Heart left ventricle (tissue), 16 donors: ENCODE data around the gene IFNGR1. TPM values are rescaled to one million over a fixed set of nuclear protein-coding genes. Genes with fewer than 3 reads are reported as not detected.

ENCODE experiments used
- ATAC-seq, 4 donors: fragments of 200-7000 bp; cut with Tn5 transposase; one replicate each; pipeline ENCODE4 v1.9.1; 2020 to 2022; ENCODE audit warnings: moderate library complexity in 4 of 4, mild to moderate bottlenecking in 3 of 4, moderate number of reproducible peaks in 1 of 4
- DNase-seq, 5 donors: peaks; one replicate each; pipeline ENCODE4 v3.0.0-alpha.2; 2020
- H3K27ac ChIP-seq, 12 donors: fragments of 200-600 bp; sonication (generic) in 4 of 12; one replicate each; pipeline versions ENCODE4 v1.5.0 to v1.8.0; 2016 to 2022; ENCODE audit warnings: mild to moderate bottlenecking in 2 of 12
- H3K27me3 ChIP-seq, 9 donors: fragments of 200-600 bp; sonication (generic) in 2 of 9; one replicate each; pipeline versions ENCODE4 v1.5.1 to v1.8.0; 2016 to 2022; ENCODE audit warnings: mild to moderate bottlenecking in 3 of 9
- H3K36me3 ChIP-seq, 9 donors: fragments of 200-600 bp; sonication (generic) in 2 of 9; one replicate each; pipeline versions ENCODE4 v1.5.0 to v1.8.0; 2018 to 2022; ENCODE audit warnings: mild to moderate bottlenecking in 2 of 9
- H3K4me1 ChIP-seq, 12 donors: fragments of 200-600 bp; sonication (generic) in 4 of 12; one replicate each; pipeline versions ENCODE4 v1.5.0 to v1.8.0; 2016 to 2022; ENCODE audit warnings: mild to moderate bottlenecking in 3 of 12
- H3K4me3 ChIP-seq, 12 donors: fragments of 200-600 bp; sonication (generic) in 4 of 12; one replicate each; pipeline versions ENCODE4 v1.5.0 to v1.8.0; 2017 to 2022; ENCODE audit warnings: mild to moderate bottlenecking in 9 of 12, moderate library complexity in 4 of 12
- H3K9me3 ChIP-seq, 12 donors: fragments of 200-600 bp; sonication (generic) in 4 of 12; one replicate each; pipeline versions ENCODE4 v1.5.0 to v1.8.0; 2016 to 2022; ENCODE audit warnings: mild to moderate bottlenecking in 1 of 12
- CTCF ChIP-seq, 12 donors: fragments of 200-600 bp; sonication (generic) in 4 of 12; IDR thresholded peaks; one replicate each; pipeline versions ENCODE4 v1.5.0 to v1.8.0; 2018 to 2022; ENCODE audit warnings: antibody characterized with exemption in 12 of 12, mild to moderate bottlenecking in 5 of 12
- POLR2A ChIP-seq, 2 donors: fragments of 450-650 bp; IDR thresholded peaks; one replicate each; pipeline ENCODE4 v1.6.1; 2017; ENCODE audit warnings: antibody characterized with exemption in 2 of 2, mild to moderate bottlenecking in 2 of 2, moderate library complexity in 2 of 2
- WGBS, 4 donors: extraction: QIAGEN DNeasy Blood & Tissue Kit in 2 of 4; methylation state at CpG; one replicate each; pipeline versions ENCODE4 v1.1.5 to v1.1.7; 2013 to 2018; 5-methylcytosine and 5-hydroxymethylcytosine counted together
- intact Hi-C, 10 donors: fragments of 100-400 bp; cut with DNase I; formaldehyde crosslinking; loops; one replicate each; pipeline versions ENCODE4 v1.11.1 to v1.14.2; 2022
- polyA plus RNA-seq, 2 donors: library from polyadenylated mRNA; stranded (reverse); fragments of 200-250 nt; gene quantifications; one replicate each; pipeline ENCODE4 v1.2.3, GENCODE V29; 2013
- total RNA-seq, 9 donors: library from RNA; depleted of rRNA in 2 of 9; stranded (reverse); fragments of >200 nt in 2 of 9; fragmentation: NEBNext Ultra II Directional in 3 of 9; extraction: Animal tissue kit (Norgen Biotek cat#: 25700) in 3 of 9; gene quantifications; one replicate each; pipeline versions ENCODE4 v1.1.0 to v1.2.4, GENCODE V29; 2016 to 2023
- donor health status: ischemic (EF 13 %, LVEDD 7.1; RV severe dilation, severe dysfunction).
- donor health status: healthy with polysubstance abuse.
- donor health status: DM: no; HTN: yes; CAD: no.
- donor health status: DM: no; HTN: no; CAD: no.
- donor health status: ischemic (EF 25% LVEDD 6.9; RV normal size, moderate dysfunction).
- donor health status: ischemic (EF 25% LVEDD 5.7; RV mildly dilated, moderate dysfunction).
- donor health status: healthy.
- donor health status: DM: yes; HTN: yes; CAD: no.
- donor health status: ischemic (EF 35%, LVEDD 5.7; RV mildly dilated, moderate dysfunction).
- donor health status: nonischemic (EF 11% LVEDD 7.7; RV severe dilation, severe dysfunction).
- donor health status: DM: yes; HTN: yes; CAD: no.
- donor health status: PGD.
- donor health status: ischemic (EF 29% LVEDD 5.4; RV normal size, mild dysfunction).
- donor health status: nonischemic (EF 23%, LVEDD 6.1; RV moderate dilation, normal function).

The IFNGR1 gene
- total and polyA plus RNA-seq, 11 donors, result 68.6 to 152 (median 79.2) TPM

GRCh38 chr6:137265561-137266308 lies 46.5 kb upstream of the IFNGR1 start:
- 43 to 50% (median 44%) methylated on average over 7 of the region's 7 CpGs for WGBS, 4 donors
- Histone ChIP-seq H3K27me3 (no peaks in the 10 kb centered on the region), H3K4me3 (no peak overlapping the region), H3K9me3 (peaks cover 0 to 11% (median 0%) of the 10 kb centered on the region in 12 donors), H3K27ac (peak overlapping the region in 2 of 12 donors; percentile 5 to 23), H3K36me3 (no peaks in the 10 kb centered on the region), H3K4me1 (peaks cover 0 to 27% (median 7%) of the 10 kb centered on the region in 12 donors)
- no peak for ATAC-seq
- TF ChIP-seq CTCF (IDR thresholded peaks at IDR 0.05) (no peak), POLR2A (IDR thresholded peaks at IDR 0.05) (no peak)
- DNase-seq, result no peak
- intact Hi-C loops, result loop anchor here in 3 of 10 donors (5.0 kb wide), 3 partner anchors 163 to 377 kb away; no protein-coding TSS in a partner anchor

GRCh38 chr6:137264311-137265075 lies 45.3 kb upstream of the IFNGR1 start:
- TF ChIP-seq CTCF (IDR thresholded peaks at IDR 0.05), result no peak
- TF ChIP-seq POLR2A (IDR thresholded peaks at IDR 0.05), result no peak
- Histone ChIP-seq H3K27me3 (no peaks in the 10 kb centered on the region), H3K27ac (no peak overlapping the region), H3K4me3 (no peak overlapping the region), H3K4me1 (peaks cover 0 to 32% (median 8%) of the 10 kb centered on the region in 12 donors), H3K36me3 (no peaks in the 10 kb centered on the region), H3K9me3 (peaks cover 0 to 11% (median 0%) of the 10 kb centered on the region in 12 donors)
- WGBS, 4 donors, result 66 to 76% (median 66%) methylated on average over 5 of the region's 5 CpGs
- intact Hi-C loops, result loop anchor here in 5 of 10 donors (5.0 kb wide), 4 partner anchors 47 to 378 kb away; partner anchors contain the start of gene IFNGR1 (in 3 of the 5)
- DNase-seq (peak in 1 of 5 donors; percentile 52), ATAC-seq (no peak)

- no peak overlapping the region for H3K4me3 ChIP-seq
- intact Hi-C loops, result loop anchor here in 3 of 10 donors (5.0 kb wide), 1 partner anchor 44 kb away; the partner anchor contains the start of gene IFNGR1 (in 3 of the 3)
- H3K9me3 ChIP-seq, result peaks cover 0 to 11% (median 0%) of the 10 kb centered on the region in 12 donors
- TF ChIP-seq CTCF (IDR thresholded peaks at IDR 0.05) (no peak), POLR2A (IDR thresholded peaks at IDR 0.05) (no peak)
- no peaks in the 10 kb centered on the region for H3K27me3 ChIP-seq
- ATAC-seq (peak in 1 of 4 donors; percentile 47), DNase-seq (no peak)
- H3K36me3 ChIP-seq, result no peaks in the 10 kb centered on the region
- peak overlapping the region; percentile 22 to 72 (median 44) for H3K27ac ChIP-seq
- H3K4me1 ChIP-seq, result peaks cover 0 to 32% (median 8%) of the 10 kb centered on the region in 12 donors
These were observed 42.6 kb upstream of the IFNGR1 start for GRCh38 chr6:137261761-137262160.

- Histone ChIP-seq H3K36me3 (no peaks in the 10 kb centered on the region), H3K27me3 (no peaks in the 10 kb centered on the region), H3K4me3 (no peak overlapping the region), H3K4me1 (peaks cover 0 to 29% (median 8%) of the 10 kb centered on the region in 12 donors), H3K9me3 (peaks cover 0 to 11% (median 0%) of the 10 kb centered on the region in 12 donors), H3K27ac (peak overlapping the region; percentile 32 to 72 (median 49))
- TF ChIP-seq CTCF (IDR thresholded peaks at IDR 0.05), result no peak
- TF ChIP-seq POLR2A (IDR thresholded peaks at IDR 0.05), result no peak
- intact Hi-C loops, result loop anchor here in 3 of 10 donors (5.0 kb wide), 1 partner anchor 44 kb away; the partner anchor contains the start of gene IFNGR1 (in 3 of the 3)
- WGBS, 4 donors, result 39 to 54% (median 50%) methylated on average over 3 of the region's 3 CpGs
- ATAC-seq (peak; percentile 36 to 71 (median 58)), DNase-seq (no peak)
These were observed 42.2 kb upstream of the IFNGR1 start for GRCh38 chr6:137261361-137261760.
